Calu3 (cell line): ENCODE results near the gene RAP1GAP2. TPM values are rescaled to one million over a fixed set of nuclear protein-coding genes. Genes with fewer than 3 reads are reported as not detected.

Experiments
- BruUV-seq: library from RNA; stranded (reverse); fragments of 400-500 nt; replicated peaks from 2 replicates; lab custom pipeline; 2021; lab: Mats Ljungman, UMichigan
- CTCF ChIA-PET: fragments of 300-600 bp; sonication (Branson Sonifier 250); formaldehyde crosslinking; loops from one replicate; lab custom pipeline; 2022; ENCODE audit warnings: antibody characterized with exemption; lab: Charles Lee
- DNase-seq: peaks from one replicate; pipeline ENCODE4 v3.0.0; 2022
- H3K27ac Mint-ChIP-seq: one replicate; pipeline ENCODE4 v1.8.0; 2022; ENCODE audit warnings: mixed read lengths; ENCODE audit not compliant: unreplicated experiment
- H3K27me3 Mint-ChIP-seq: one replicate; pipeline ENCODE4 v1.8.0; 2022; ENCODE audit warnings: mixed read lengths; ENCODE audit not compliant: unreplicated experiment
- H3K36me3 Mint-ChIP-seq: one replicate; pipeline ENCODE4 v1.8.0; 2022; ENCODE audit warnings: mild to moderate bottlenecking, moderate library complexity, mixed read lengths; ENCODE audit not compliant: insufficient read depth, unreplicated experiment
- H3K4me1 Mint-ChIP-seq: one replicate; pipeline ENCODE4 v1.8.0; 2022; ENCODE audit warnings: mild to moderate bottlenecking, low read depth, mixed read lengths; ENCODE audit not compliant: unreplicated experiment
- H3K4me3 Mint-ChIP-seq: one replicate; pipeline ENCODE4 v1.8.0; 2022; ENCODE audit warnings: mild to moderate bottlenecking, low read depth, moderate library complexity, mixed read lengths; ENCODE audit not compliant: unreplicated experiment
- H3K9me3 Mint-ChIP-seq: one replicate; pipeline ENCODE4 v1.8.0; 2022; ENCODE audit warnings: low read depth, mixed read lengths; ENCODE audit not compliant: unreplicated experiment
- intact Hi-C: fragments of 100-400 bp; cut with micrococcal nuclease; formaldehyde crosslinking; loops from one replicate; pipeline ENCODE4 v1.10.0; 2022; ENCODE audit not compliant: unreplicated experiment
- total RNA-seq: library from RNA; stranded (reverse); gene quantifications from 2 replicates; pipeline ENCODE4 v1.2.3, GENCODE V29; 2022
- TF ChIP-seq, protein P1 (sequence below): fragments of 200-600 bp; IDR thresholded peaks from one replicate; pipeline ENCODE4 v1.8.0; 2022; ENCODE audit warnings: antibody characterized with exemption; ENCODE audit not compliant: unreplicated experiment

RAP1GAP2 gene
- total RNA-seq, 1 experiment from 2014 or later = 38.4 TPM

DNA sequence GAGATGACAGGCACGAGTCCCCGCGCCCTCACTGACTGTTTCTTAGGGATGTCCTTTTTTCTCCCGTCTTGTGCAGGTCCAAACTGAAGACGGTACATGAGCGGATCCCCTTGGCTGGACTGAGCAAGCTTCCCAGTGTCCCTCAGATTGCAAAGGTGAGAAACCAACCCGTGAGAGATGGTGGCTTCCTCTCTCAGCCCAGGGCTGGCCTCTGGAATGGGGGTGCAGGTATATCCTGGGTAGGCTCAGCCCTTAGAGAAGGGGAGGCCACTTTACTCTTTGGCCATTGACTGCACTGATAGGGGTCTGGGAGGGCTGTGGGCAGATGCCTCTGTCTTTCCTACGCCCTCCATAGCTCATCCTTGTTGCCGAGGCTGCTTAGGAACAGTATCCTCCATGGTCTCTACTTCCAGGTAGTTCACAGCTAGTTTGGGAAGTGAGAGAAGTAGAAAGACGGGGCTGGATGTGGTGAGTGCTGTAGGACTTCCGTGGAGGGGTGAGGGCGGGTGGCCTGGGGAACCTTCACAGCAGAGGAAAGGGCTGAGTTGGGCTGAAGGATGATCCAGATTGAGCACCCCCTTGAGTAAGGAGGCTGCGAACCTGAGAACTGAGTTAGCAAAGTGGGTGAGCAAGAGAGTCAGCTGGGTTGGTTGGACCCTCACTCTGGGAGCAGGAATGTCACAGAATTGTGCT is 184.1 kb downstream of the RAP1GAP2 start:
- CTCF ChIA-PET = no interaction called here
- TF ChIP-seq, protein P1, sequence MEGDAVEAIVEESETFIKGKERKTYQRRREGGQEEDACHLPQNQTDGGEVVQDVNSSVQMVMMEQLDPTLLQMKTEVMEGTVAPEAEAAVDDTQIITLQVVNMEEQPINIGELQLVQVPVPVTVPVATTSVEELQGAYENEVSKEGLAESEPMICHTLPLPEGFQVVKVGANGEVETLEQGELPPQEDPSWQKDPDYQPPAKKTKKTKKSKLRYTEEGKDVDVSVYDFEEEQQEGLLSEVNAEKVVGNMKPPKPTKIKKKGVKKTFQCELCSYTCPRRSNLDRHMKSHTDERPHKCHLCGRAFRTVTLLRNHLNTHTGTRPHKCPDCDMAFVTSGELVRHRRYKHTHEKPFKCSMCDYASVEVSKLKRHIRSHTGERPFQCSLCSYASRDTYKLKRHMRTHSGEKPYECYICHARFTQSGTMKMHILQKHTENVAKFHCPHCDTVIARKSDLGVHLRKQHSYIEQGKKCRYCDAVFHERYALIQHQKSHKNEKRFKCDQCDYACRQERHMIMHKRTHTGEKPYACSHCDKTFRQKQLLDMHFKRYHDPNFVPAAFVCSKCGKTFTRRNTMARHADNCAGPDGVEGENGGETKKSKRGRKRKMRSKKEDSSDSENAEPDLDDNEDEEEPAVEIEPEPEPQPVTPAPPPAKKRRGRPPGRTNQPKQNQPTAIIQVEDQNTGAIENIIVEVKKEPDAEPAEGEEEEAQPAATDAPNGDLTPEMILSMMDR = no peak
- BruUV-seq = no TSS peak
- DNase-seq = no peak
- intact Hi-C loops = no loop called here
- Mint-ChIP-seq H3K4me1 (peaks cover 9% of the 10 kb centered on the region), H3K36me3 (peaks cover 21% of the 10 kb centered on the region), H3K4me3 (no peak overlapping the region), H3K9me3 (no peaks in the 10 kb centered on the region), H3K27me3 (no peaks in the 10 kb centered on the region), H3K27ac (no peak overlapping the region)

DNA sequence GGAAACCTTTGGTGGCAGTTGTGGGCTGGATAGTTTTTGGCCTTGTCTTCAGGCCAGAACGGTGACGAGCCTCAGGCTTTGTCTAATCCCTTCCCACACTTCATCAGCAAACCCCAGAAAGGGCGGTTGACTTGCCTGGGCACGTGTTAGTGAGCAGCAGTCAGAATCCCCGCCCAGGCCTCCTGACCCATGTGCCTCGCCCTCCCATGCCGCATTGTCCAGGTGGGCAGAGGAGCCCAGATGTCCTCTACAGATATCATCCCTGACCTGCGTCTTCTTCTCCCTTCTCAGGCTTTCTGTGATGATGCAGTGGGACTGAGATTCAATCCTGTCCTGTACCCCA is 184.6 kb downstream of the RAP1GAP2 start:
- Mint-ChIP-seq H3K27ac (no peak overlapping the region), H3K9me3 (no peaks in the 10 kb centered on the region), H3K4me3 (no peak overlapping the region), H3K4me1 (peaks cover 9% of the 10 kb centered on the region), H3K36me3 (peaks cover 15% of the 10 kb centered on the region), H3K27me3 (no peaks in the 10 kb centered on the region)
- intact Hi-C loops = no loop called here
- BruUV-seq = no TSS peak
- CTCF ChIA-PET = interaction anchor here (0.5 kb wide), 1 partner anchor 126 kb away, joined by 3 read pairs; no protein-coding TSS in a partner anchor
- DNase-seq = no peak
- TF ChIP-seq, protein P1 = no peak

- TF ChIP-seq, protein P1 = no peak
- no TSS peak for BruUV-seq
- H3K27me3 Mint-ChIP-seq = no peaks in the 10 kb centered on the region
- peaks cover 5% of the 10 kb centered on the region for H3K4me1 Mint-ChIP-seq
- H3K9me3 Mint-ChIP-seq = no peaks in the 10 kb centered on the region
- H3K27ac Mint-ChIP-seq = no peak overlapping the region
- no peak for DNase-seq
- no peak overlapping the region for H3K4me3 Mint-ChIP-seq
- intact Hi-C loops = no loop called here
- peaks cover 11% of the 10 kb centered on the region for H3K36me3 Mint-ChIP-seq
- CTCF ChIA-PET = interaction anchor here (0.5 kb wide), 1 partner anchor 127 kb away, joined by 3 read pairs; no protein-coding TSS in a partner anchor
Measured at GRCh38 chr17:2981325-2981724, 185.1 kb downstream of the RAP1GAP2 start.

DNA sequence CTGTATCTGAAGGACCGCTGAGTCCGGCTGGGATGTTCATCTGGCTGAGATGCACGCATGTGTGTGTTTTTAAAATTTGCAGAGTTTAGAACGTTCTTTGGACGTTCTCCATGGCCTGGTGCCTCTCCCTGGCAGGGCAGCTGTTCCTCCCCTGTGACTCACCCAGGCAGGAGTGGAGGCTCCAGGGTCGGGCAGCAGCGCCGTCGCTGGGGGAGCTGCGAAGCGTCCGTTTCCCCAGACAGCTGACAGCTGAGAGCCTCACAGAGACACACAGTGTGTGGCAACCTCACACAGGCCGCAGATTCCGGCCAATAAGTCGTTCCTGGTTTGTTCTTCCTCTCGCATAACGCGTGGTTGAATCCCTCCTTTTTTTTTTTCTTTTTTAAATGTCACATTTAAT is 186.6 kb downstream of the RAP1GAP2 start:
- Mint-ChIP-seq H3K9me3 (no peaks in the 10 kb centered on the region), H3K27me3 (no peaks in the 10 kb centered on the region), H3K27ac (no peak overlapping the region), H3K4me1 (no peaks in the 10 kb centered on the region), H3K36me3 (peaks cover 4% of the 10 kb centered on the region), H3K4me3 (no peak overlapping the region)
- CTCF ChIA-PET = interaction anchor here (0.7 kb wide), 1 partner anchor 738 kb away, joined by 3 read pairs; no protein-coding TSS in a partner anchor
- DNase-seq = no peak
- intact Hi-C loops = no loop called here
- TF ChIP-seq, protein P1 = no peak
- BruUV-seq = no TSS peak
